Mucosa of gallbladder (tissue), 1 donor: Measurements from ENCODE around the gene SHC1. TPM values are rescaled to one million over a fixed set of nuclear protein-coding genes. Genes with fewer than 3 reads are reported as not detected.

Source experiments
- DNase-seq: peaks from one replicate; pipeline ENCODE4 v3.0.0-alpha.2; 2020; ENCODE audit warnings: low spot score
- total RNA-seq: library from RNA; stranded (reverse); gene quantifications from one replicate; pipeline ENCODE4 v1.2.1, GENCODE V29; 2021
- donor health status: DM: no; HTN: no; CAD: no.

Gene SHC1
- total RNA-seq, 1 donor from 2014 or later: 123 TPM

- no peak for DNase-seq
Observed at GRCh38 chr1:154937988-154938386, 32.6 kb downstream of the SHC1 start.

GRCh38 chr1:154937085-154937987 lies 33.2 kb downstream of the SHC1 start:
- peak; percentile 91 for DNase-seq

GRCh38 chr1:154936555-154937084 lies 33.9 kb downstream of the SHC1 start, which contains the start of gene PMVK:
PMVK (minus strand) TSS chr1:154936719; CDS start chr1:154936685, 34 bp downstream.
- peak; percentile 96 for DNase-seq

GRCh38 chr1:154935749-154936554 lies 34.6 kb downstream of the SHC1 start:
- no peak for DNase-seq

- DNase-seq: no peak
Observed at GRCh38 chr1:154934358-154934948, 36.1 kb downstream of the SHC1 start.

GRCh38 chr1:154931940-154932487 lies 38.5 kb downstream of the SHC1 start:
- DNase-seq: peak; percentile 86

GRCh38 chr1:154926201-154926600 lies 44.3 kb downstream of the SHC1 start:
- DNase-seq: no peak

- no peak for DNase-seq
Observed at GRCh38 chr1:154925335-154926170, 45.0 kb downstream of the SHC1 start.

GRCh38 chr1:154923695-154924094 lies 46.9 kb downstream of the SHC1 start:
- DNase-seq: no peak

GRCh38 chr1:154913273-154913672 lies 57.3 kb downstream of the SHC1 start:
- no peak for DNase-seq

- no peak for DNase-seq
Observed at GRCh38 chr1:154912755-154913154, 57.8 kb downstream of the SHC1 start.

Other genes with a start within 250 kb of the SHC1 start
- 3.9 TPM for gene KCNN3, start 100.5 kb downstream of the SHC1 start, total RNA-seq
- 33.0 TPM for gene PMVK, start 34.0 kb downstream of the SHC1 start, total RNA-seq
- gene PBXIP1, start 14.6 kb downstream of the SHC1 start, total RNA-seq: 208 TPM
- 54.5 TPM for gene PYGO2, start 9.0 kb downstream of the SHC1 start, total RNA-seq
- 27.1 TPM for gene CKS1B, start 3.9 kb upstream of the SHC1 start, total RNA-seq
- gene FLAD1, start 12.6 kb upstream of the SHC1 start, total RNA-seq: 37.9 TPM
- gene LENEP, start 22.8 kb upstream of the SHC1 start, total RNA-seq: not detected
- 122 TPM for gene ZBTB7B, start 32.1 kb upstream of the SHC1 start, total RNA-seq
- gene DCST2, start 63.0 kb upstream of the SHC1 start, total RNA-seq: 1.0 TPM
- gene DCST1, start 63.1 kb upstream of the SHC1 start, total RNA-seq: not detected
- gene ADAM15, start 80.6 kb upstream of the SHC1 start, total RNA-seq: 146 TPM
- 12.8 TPM for gene EFNA4, start 93.0 kb upstream of the SHC1 start, total RNA-seq
- gene EFNA3, start 108.1 kb upstream of the SHC1 start, total RNA-seq: 2.7 TPM
- gene EFNA1, start 157.1 kb upstream of the SHC1 start, total RNA-seq: 100.0 TPM
- gene SLC50A1, start 165.1 kb upstream of the SHC1 start, total RNA-seq: 54.7 TPM
- 130 TPM for gene DPM3, start 169.8 kb upstream of the SHC1 start, total RNA-seq
- gene KRTCAP2, start 202.6 kb upstream of the SHC1 start, total RNA-seq: 158 TPM
- 0.83 TPM for gene TRIM46, start 203.1 kb upstream of the SHC1 start, total RNA-seq
- 43.1 TPM for gene THBS3, start 237.2 kb upstream of the SHC1 start, total RNA-seq
- 31.3 TPM for gene MTX1, start 237.9 kb upstream of the SHC1 start, total RNA-seq